Stimulated activated CD4-positive, alpha-beta T cell treated with anti-CD3 and anti-CD28 coated beads, Interleukin-1b, Interleukin-23, amount 100 ng/mL, for 4 hours (primary cell): Measurements from ENCODE around the gene C12orf42.
"Not testable (repeated sequence)": the region's sequence is repeated elsewhere in the genome, so short reads cannot be mapped to it uniquely, and the experiment has no call there.

Experiments used
- DNase-seq, 2 donors: peaks; one replicate each; pipeline ENCODE4 v3.0.0-alpha.2; 2020; ENCODE audit warnings: low read depth in 2 of 2

The C12orf42 gene

DNA sequence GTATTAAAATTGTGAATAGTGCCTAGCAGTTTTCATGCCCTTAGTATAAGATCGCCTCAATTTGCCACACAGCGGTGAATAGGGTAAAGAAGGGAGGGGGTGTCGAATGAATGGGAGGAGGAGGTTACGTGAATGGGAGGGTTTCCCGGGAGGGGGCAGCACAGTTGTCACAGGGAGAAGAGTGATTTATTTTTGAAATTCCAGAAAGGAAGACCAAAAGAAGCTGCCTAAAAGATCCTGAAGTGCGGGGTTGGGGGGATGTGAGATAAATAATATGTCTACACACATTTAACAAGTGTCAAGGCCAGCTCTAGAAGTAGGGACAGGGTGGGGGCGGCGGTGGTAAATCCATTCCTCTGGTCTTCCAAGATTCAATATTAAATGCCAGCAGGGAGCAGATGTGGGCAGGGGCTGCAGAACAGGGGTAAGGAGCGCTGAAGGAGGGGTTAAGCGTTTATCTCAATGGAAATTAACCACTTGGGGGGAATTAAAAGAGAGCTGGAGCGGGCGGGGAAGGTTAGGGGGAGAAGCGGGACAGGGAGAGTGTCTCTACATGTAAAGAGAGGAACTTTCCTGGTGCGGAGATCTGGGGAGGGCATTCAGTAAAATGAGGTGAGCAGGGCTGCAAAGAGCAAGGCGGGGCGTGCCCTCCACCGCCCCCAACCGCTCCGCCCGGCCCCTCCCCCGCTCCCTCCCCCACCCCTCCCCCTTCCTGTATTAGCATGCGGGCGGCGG is 867 bp downstream of the C12orf42 start:
- DNase-seq: no peak

- no peak for DNase-seq
Observed at GRCh38 chr12:103494051-103494733, 1.6 kb downstream of the C12orf42 start.

DNA sequence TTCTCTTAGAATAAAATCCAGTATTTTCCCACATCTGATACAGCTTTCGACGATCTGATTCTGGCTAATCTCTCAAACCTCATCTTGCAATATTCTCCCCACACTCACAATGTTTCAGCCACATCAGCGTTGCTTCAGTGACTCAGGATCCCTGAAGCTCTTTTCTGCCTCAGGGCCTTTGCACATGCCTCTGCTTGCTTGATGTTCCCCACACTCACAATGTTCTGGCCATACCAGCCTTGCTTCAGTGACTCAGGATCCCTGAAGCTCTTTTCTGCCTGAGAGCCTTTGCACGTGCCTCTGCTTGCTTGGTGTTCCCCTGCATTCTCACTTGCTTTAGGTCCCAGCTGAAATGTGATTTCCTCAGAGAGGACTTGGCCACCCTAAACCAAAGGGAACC is 2.6 kb downstream of the C12orf42 start:
- no peak for DNase-seq

DNA sequence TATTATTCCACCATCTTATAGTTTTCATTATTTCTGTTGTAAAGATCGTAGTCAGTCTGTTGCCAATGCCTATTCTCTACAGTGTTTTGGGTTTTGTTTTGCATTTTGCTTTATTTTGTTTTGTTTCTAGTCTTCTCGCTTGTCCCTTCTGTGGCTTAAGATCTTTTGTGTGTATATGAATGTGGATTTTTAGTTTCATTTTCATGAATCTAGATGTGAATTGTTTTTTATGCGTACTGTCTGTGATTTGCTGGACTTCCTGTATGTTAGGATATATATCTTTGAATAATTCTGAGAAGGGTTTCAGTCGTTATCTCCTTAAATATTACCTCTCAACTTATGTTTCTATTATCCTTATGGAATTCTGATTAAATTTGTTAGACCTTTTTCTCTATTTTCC is 13.4 kb downstream of the C12orf42 start:
- no peak for DNase-seq

GRCh38 chr12:103475073-103475472 is 20.7 kb downstream of the C12orf42 start:
- no peak for DNase-seq

DNA sequence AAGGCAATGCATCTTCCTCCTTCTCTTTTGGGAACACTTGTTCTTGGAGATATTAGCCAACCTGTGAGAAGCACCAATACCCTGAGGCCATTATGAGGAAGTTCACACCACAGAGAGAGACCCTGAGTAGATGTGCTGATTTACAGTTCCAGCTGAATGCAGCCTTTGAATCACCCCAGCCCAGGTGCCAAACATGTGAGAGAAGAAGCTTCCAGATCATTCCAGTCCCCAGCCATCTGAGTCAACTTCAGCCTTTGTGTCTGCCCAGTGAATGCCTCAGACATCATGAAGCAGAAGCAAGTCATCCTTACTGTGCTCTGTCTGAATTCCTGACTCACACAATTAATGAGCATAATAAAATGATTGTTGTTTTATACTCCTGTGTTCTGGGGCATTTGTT is 25.1 kb downstream of the C12orf42 start:
- no peak for DNase-seq

- no peak for DNase-seq
Observed at GRCh38 chr12:103469719-103470118, 26.0 kb downstream of the C12orf42 start.

GRCh38 chr12:103468837-103469236 is 26.9 kb downstream of the C12orf42 start:
- no peak for DNase-seq

GRCh38 chr12:103462675-103463074 is 33.1 kb downstream of the C12orf42 start:
- DNase-seq: no peak

- no peak for DNase-seq
Observed at GRCh38 chr12:103457471-103457870, 38.3 kb downstream of the C12orf42 start.

GRCh38 chr12:103456006-103456405 is 39.8 kb downstream of the C12orf42 start:
- no peak for DNase-seq

- DNase-seq: no peak
Observed at GRCh38 chr12:103455020-103455763, 40.6 kb downstream of the C12orf42 start.

DNA sequence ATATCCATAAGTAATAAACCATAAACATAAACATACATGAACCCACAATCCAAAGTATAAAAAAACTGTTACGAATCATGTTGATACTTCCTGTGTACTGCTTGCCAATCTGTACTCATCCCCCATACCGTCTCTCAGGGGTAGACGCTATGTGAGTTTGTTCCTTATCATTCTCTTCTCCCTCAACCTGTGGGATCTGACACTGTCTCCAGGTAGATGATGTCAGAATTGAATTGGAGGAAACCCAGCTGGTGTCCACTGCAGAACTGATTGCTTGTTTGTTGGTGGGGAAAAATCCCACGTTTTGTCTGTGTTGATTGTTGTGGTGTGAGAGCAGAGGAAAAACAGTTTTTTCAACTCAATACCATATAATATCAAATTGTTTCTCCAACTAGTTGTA is 50.8 kb downstream of the C12orf42 start:
- no peak for DNase-seq

GRCh38 chr12:103442822-103443221 is 52.9 kb downstream of the C12orf42 start:
- no peak for DNase-seq

DNA sequence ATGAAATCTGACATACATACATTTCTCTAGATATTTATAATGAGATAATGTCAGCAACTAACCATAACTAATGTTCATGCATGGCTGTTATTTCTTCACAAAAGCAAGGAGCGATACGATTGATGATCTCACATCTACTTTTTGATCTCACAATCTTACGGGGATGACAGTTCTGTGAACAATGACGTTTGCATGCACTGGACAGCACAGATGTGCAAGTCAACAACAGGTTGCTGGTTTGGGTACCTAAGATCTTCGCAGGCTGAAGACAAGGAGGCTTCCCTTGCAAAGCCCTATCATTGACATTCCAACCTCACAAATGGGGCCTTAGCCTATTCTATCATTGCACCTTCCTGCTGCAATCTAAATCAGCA is 53.6 kb downstream of the C12orf42 start:
- DNase-seq: no peak

GRCh38 chr12:103441437-103442181 is 54.2 kb downstream of the C12orf42 start:
- no peak for DNase-seq

GRCh38 chr12:103434165-103435105 is 61.3 kb downstream of the C12orf42 start:
- DNase-seq: not testable (repeated sequence)

GRCh38 chr12:103431950-103432349 is 63.8 kb downstream of the C12orf42 start:
- no peak for DNase-seq

DNA sequence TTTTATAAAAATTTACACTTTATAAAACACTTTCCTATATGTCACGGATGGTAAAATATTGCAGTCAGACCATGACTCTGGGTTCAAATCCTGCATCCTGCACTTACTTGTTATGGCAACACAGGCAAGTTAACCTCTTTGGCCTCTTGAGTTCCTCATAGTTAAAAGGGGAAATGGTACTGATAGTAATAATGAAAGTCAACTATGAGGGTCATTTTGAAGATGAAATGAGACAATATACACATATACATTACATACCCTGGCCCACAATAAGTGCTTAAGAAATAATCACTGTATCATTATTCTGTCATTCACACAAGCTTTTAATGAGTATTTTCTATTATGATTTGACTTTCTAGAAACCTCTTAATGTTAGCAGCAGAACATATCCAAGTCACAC is 64.4 kb downstream of the C12orf42 start:
- no peak for DNase-seq

- not testable (repeated sequence) for DNase-seq
Observed at GRCh38 chr12:103425674-103426073, 70.1 kb downstream of the C12orf42 start.
